Body of pancreas (tissue), 4 donors: ENCODE measurements around the gene ZCCHC3. TPM values are rescaled to one million over a fixed set of nuclear protein-coding genes. Genes with fewer than 3 reads are reported as not detected.
A peak's percentile ranks its signal among the peaks of the same experiment; 100 is the strongest.
"Not testable (repeated sequence)": the region's sequence is repeated elsewhere in the genome, so short reads cannot be mapped to it uniquely, and the experiment has no call there.

Source experiments
- ATAC-seq: fragments of 150-250 bp; one replicate; pipeline ENCODE4 v1.9.1; 2016
- DNase-seq, 4 donors: peaks; one replicate each; pipeline ENCODE4 v3.0.0-alpha.2; 2019
- H3K27ac ChIP-seq, 4 donors: fragments of 200-600 bp; sonication (generic); 1 replicate in 3 of 4; 2 replicates in 1 of 4; pipeline versions ENCODE4 v1.5.1 to v1.6.1; 2016 to 2019; ENCODE audit warnings: mild to moderate bottlenecking in 1 of 4, mixed read lengths in 1 of 4, moderate library complexity in 1 of 4
- H3K27me3 ChIP-seq, 2 donors: fragments of 200-600 bp; sonication (generic); one replicate each; pipeline ENCODE4 v1.6.0; 2016; ENCODE audit warnings: mild to moderate bottlenecking in 1 of 2
- H3K36me3 ChIP-seq, 2 donors: fragments of 200-600 bp; sonication (generic); replicated peaks in 1 of 2; 2 replicates each; pipeline ENCODE4 v1.5.1; 2016; ENCODE audit warnings: low read depth in 2 of 2; ENCODE audit not compliant: insufficient read depth in 1 of 2
- H3K4me1 ChIP-seq: fragments of 200-600 bp; sonication (generic); one replicate; pipeline ENCODE4 v1.6.0; 2016
- H3K4me3 ChIP-seq, 2 donors: fragments of 200-600 bp; sonication (generic); 1 replicate in 1 of 2; 2 replicates in 1 of 2; pipeline ENCODE4 v1.5.1; 2016 to 2019
- H3K9me3 ChIP-seq, 3 donors: fragments of 200-600 bp; sonication (generic); 1 replicate in 2 of 3; 2 replicates in 1 of 3; pipeline ENCODE4 v1.5.1; 2016
- POLR2A ChIP-seq, 3 donors: fragments of 450-650 bp; IDR thresholded peaks; one replicate each; pipeline ENCODE4 v1.6.1; 2016; ENCODE audit warnings: antibody characterized with exemption in 3 of 3, mild to moderate bottlenecking in 2 of 3
- WGBS, 2 donors: methylation state at CpG; one replicate each; pipeline ENCODE4 v1.1.5; 2017; 5-methylcytosine and 5-hydroxymethylcytosine counted together
- intact Hi-C: fragments of 100-400 bp; cut with DNase I; formaldehyde crosslinking; loops from one replicate; pipeline ENCODE4 v1.15.1; 2023
- total RNA-seq, 2 donors: library from RNA; depleted of rRNA; stranded (reverse); fragments of >200 nt; gene quantifications; one replicate each; pipeline ENCODE4 v1.1.0, GENCODE V29; 2016
- TF ChIP-seq, protein P1 (sequence below), 7 experiments: fragments of 450-650 bp in 4 of 7; fragments of 200-600 bp in 3 of 7; sonication (generic) in 3 of 7; IDR thresholded peaks; one replicate each; pipeline ENCODE4 v1.5.1; 2016 to 2019; ENCODE audit warnings: antibody characterized with exemption in 7 of 7

ZCCHC3 gene, protein sequence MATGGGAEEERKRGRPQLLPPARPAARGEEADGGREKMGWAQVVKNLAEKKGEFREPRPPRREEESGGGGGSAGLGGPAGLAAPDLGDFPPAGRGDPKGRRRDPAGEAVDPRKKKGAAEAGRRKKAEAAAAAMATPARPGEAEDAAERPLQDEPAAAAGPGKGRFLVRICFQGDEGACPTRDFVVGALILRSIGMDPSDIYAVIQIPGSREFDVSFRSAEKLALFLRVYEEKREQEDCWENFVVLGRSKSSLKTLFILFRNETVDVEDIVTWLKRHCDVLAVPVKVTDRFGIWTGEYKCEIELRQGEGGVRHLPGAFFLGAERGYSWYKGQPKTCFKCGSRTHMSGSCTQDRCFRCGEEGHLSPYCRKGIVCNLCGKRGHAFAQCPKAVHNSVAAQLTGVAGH
- 10 to 100 TPM; 12.2 to 16.5 TPM for total RNA-seq

DNA sequence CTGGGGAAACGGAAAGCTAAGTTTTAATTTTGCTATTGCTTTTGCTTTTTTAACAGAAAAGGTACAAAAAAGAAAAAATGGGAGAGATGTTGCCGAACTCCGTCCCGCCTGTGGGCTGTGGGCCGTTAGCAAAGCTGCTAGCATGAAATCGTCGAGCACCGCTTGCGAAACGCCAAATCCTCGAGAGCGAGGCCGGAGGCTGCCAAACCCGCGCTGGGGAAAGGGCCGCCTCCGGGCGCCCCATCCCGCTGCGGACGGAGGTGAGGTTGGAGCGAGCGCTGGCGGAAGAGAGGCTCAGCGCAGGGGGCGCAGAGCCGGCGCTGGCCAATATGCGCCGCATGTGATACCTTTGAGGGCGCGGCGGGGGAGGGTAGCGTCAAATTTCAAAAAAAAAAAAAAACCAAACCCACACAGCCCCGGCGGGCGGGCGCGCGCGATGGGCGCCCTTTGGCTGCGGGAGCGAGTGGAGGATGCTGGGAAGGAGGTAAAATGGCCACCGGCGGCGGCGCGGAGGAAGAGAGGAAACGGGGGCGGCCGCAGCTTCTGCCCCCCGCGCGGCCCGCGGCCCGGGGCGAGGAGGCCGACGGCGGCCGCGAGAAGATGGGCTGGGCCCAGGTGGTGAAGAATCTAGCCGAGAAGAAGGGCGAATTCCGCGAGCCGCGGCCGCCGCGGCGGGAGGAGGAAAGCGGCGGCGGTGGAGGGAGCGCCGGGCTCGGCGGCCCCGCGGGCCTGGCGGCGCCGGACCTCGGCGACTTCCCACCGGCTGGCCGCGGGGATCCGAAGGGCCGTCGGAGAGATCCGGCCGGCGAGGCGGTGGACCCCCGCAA, at the start of gene ZCCHC3:
TSS of gene ZCCHC3 (plus strand) at position 473 of the 827 bp plus-strand sequence. CDS start at position 490, 17 bp downstream.
- H3K9me3 ChIP-seq: no peaks in the 10 kb centered on the region
- H3K27ac ChIP-seq: peak within 1 kb of the TSS; percentile 86 to 97 (median 94)
- no peaks in the 10 kb centered on the region for H3K36me3 ChIP-seq
- TF ChIP-seq, protein P1, sequence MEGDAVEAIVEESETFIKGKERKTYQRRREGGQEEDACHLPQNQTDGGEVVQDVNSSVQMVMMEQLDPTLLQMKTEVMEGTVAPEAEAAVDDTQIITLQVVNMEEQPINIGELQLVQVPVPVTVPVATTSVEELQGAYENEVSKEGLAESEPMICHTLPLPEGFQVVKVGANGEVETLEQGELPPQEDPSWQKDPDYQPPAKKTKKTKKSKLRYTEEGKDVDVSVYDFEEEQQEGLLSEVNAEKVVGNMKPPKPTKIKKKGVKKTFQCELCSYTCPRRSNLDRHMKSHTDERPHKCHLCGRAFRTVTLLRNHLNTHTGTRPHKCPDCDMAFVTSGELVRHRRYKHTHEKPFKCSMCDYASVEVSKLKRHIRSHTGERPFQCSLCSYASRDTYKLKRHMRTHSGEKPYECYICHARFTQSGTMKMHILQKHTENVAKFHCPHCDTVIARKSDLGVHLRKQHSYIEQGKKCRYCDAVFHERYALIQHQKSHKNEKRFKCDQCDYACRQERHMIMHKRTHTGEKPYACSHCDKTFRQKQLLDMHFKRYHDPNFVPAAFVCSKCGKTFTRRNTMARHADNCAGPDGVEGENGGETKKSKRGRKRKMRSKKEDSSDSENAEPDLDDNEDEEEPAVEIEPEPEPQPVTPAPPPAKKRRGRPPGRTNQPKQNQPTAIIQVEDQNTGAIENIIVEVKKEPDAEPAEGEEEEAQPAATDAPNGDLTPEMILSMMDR (IDR thresholded peaks at IDR 0.05): peak in 4 of 7 experiments; percentile 13 to 43 (median 28)
- peak; percentile 64 to 70 (median 65) for TF ChIP-seq POLR2A (IDR thresholded peaks at IDR 0.05)
- DNase-seq (peak; percentile 84 to 91 (median 90)), ATAC-seq (peak; percentile 90)
- H3K4me1 ChIP-seq: peaks cover 28% of the 10 kb centered on the region
- WGBS, 2 donors: 0 to 1% methylated on average over 46 to 83 of the region's 99 CpGs
- no peaks in the 10 kb centered on the region for H3K27me3 ChIP-seq
- intact Hi-C loops: no loop called here
- peak within 1 kb of the TSS; percentile 59 to 63 for H3K4me3 ChIP-seq

DNA sequence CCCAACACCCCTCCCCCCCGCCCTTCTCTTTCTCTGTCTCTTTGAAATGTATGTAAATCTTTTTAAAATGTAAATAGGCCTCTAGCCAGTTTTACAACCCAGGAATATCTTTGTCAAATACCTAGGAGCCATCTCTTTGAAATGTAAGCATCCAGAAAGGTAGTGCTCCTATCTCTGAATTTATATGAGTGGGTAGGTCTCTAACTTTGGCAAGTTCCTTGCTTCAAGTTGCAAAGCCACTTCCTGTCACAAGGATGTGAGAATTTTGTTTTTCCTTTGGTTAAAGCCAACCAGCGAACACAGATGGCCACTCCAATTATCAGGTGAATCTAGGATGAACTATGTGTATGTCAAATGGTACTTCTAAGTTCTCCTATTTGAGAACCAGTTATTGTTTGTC, 46.0 kb upstream of the ZCCHC3 start:
- intact Hi-C loops: no loop called here
- Histone ChIP-seq H3K4me1 (no peaks in the 10 kb centered on the region), H3K27ac (no peak overlapping the region), H3K4me3 (no peak overlapping the region), H3K36me3 (no peaks in the 10 kb centered on the region), H3K9me3 (no peaks in the 10 kb centered on the region), H3K27me3 (no peaks in the 10 kb centered on the region)
- WGBS, 2 donors: 63 to 66% methylated on average over 2 of the region's 2 CpGs
- ATAC-seq (no peak), DNase-seq (no peak)
- no peak for TF ChIP-seq POLR2A (IDR thresholded peaks at IDR 0.05)
- TF ChIP-seq, protein P1 (IDR thresholded peaks at IDR 0.05): no peak

DNA sequence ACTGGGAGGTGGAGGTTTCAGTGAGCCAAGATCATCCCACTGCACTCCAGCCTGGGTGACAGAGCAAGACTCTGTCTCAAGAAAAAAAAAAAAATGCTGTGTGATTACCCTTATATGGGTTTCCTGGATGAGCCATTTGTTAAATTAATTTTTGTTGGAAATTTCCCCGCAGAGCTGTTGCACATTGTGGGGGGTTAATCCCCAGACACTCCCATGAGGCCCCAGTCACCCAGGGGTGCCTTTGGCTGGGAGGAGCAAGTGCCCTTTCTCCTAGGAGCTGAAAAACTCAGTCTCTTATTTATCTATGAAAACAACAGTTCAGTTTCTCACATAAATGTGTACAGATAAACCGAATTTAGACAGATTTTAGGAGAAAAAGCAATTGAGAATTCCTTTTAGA, 44.6 kb upstream of the ZCCHC3 start:
- TF ChIP-seq, protein P1 (IDR thresholded peaks at IDR 0.05): no peak
- ATAC-seq (no peak), DNase-seq (no peak)
- Histone ChIP-seq H3K4me1 (peaks cover 8% of the 10 kb centered on the region), H3K27ac (no peak overlapping the region), H3K9me3 (no peaks in the 10 kb centered on the region), H3K36me3 (no peaks in the 10 kb centered on the region), H3K27me3 (no peaks in the 10 kb centered on the region), H3K4me3 (no peak overlapping the region)
- intact Hi-C loops: no loop called here
- WGBS, 2 donors: 82 to 88% methylated on average over 2 of the region's 2 CpGs

DNA sequence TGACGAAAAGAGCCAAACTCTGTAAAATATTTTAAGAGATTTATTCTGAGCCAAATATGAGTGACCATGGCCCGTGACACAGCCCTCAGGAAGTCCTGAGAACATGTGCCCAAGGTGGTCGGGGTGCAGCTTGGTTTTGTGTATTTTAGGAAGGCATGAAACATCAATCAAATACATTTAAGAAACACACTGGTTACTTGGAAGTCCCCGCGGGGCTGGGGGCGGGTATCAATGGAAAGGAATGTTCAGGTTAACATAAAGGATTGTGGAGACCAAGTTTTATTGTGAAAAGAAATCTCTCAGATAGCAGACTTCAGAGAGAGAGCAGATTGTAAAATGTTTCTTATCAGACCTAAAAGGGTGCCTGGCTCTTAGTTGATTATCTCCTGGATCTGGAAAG, 43.9 kb upstream of the ZCCHC3 start:
- H3K4me3 ChIP-seq, H3K9me3 ChIP-seq, H3K27ac ChIP-seq, H3K36me3 ChIP-seq, ATAC-seq, intact Hi-C loops, H3K27me3 ChIP-seq, DNase-seq: not testable (repeated sequence)
- H3K4me1 ChIP-seq: peaks cover 13% of the 10 kb centered on the region
- WGBS, 2 donors: 43 to 50% methylated on average over 6 of the region's 6 CpGs

DNA sequence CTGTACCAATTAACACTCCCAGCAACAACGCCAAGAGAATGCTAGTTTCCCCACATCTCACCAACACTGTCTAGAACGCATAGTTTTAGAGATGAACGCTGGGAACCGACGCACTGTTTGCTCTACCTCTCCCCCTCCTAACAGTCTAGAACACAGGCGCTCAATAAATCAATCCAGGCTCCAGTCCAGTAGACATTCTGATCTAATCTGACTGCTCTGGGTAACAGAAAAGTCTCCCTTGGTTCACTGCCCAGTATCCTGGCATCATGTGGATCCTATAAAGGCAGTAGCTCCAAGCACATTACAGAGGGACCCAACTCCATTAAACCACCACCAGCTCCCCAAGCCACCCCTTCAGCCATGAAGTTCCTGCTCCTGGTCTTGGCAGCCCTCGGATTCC, 40.0 kb upstream of the ZCCHC3 start, which contains the start of gene DEFB132:
TSS of gene DEFB132 (plus strand) at position 306 of the 400 bp plus-strand sequence. CDS start at position 361, 55 bp downstream.
- DNase-seq: peak in 1 of 4 donors; percentile 5
- Histone ChIP-seq H3K4me3 (no peak within 1 kb of the TSS), H3K27ac (no peak within 1 kb of the TSS), H3K4me1 (peaks cover 13% of the 10 kb centered on the region), H3K9me3 (no peaks in the 10 kb centered on the region), H3K36me3 (no peaks in the 10 kb centered on the region), H3K27me3 (no peaks in the 10 kb centered on the region)
- TF ChIP-seq, protein P1 (IDR thresholded peaks at IDR 0.05): no peak
- TF ChIP-seq POLR2A (IDR thresholded peaks at IDR 0.05): no peak
- peak; percentile 66 for ATAC-seq
- 21 to 28% methylated on average over 7 of the region's 7 CpGs for WGBS, 2 donors
- intact Hi-C loops: no loop called here
